SW480 (cell line): Measurements from ENCODE around the gene ADARB2.
"Not testable (repeated sequence)": the region's sequence is repeated elsewhere in the genome, so short reads cannot be mapped to it uniquely, and the experiment has no call there.

Source experiments
- DNase-seq: peaks from one replicate; pipeline ENCODE4 v3.0.0-alpha.2; 2016; ENCODE audit warnings: low spot score

The ADARB2 gene

DNA sequence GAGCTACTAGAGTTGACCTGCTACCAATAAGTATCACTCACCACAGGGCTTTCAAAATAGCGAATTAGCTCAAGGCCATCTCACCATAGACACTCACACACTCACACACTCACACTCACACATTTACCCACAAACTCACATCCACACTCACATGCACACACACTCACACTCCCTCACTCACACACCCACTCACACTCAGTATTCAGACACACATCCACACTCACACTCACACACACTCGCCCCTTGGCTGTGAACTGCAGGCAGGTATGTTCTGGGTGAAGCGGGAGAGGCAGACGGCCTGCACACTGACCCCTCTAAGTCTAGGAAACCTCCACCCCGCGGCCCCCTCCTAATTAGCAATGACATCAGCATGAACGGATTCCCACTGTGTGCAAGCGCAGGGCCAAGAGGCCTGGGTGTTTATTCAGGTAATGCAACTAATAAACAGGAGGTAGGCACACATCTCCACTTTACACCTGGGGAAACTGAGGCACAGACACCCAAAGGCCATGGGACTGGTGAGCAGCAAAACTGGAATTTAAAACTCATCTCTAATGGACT is 94.6 kb downstream of the ADARB2 start:
- DNase-seq = no peak

DNA sequence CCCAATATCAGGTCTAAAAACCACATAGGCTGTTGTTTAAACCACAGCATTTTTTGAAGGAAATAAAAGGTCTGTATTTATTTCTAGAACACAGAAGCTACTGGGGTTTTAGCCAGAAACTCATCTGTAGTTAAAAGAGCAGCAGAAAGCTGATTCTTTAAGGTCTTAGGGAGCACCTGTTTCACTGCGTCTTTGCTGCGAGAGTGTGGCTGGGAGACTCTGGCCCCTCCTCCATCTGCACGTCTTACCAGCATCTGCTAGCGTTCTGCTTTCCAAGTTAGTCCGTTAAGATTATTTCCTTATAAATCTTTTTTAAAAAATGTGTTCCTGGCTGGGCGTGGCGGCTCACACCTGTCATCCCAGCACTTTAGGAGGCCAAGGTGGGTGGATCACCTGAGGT is 95.9 kb downstream of the ADARB2 start:
- no peak for DNase-seq

DNA sequence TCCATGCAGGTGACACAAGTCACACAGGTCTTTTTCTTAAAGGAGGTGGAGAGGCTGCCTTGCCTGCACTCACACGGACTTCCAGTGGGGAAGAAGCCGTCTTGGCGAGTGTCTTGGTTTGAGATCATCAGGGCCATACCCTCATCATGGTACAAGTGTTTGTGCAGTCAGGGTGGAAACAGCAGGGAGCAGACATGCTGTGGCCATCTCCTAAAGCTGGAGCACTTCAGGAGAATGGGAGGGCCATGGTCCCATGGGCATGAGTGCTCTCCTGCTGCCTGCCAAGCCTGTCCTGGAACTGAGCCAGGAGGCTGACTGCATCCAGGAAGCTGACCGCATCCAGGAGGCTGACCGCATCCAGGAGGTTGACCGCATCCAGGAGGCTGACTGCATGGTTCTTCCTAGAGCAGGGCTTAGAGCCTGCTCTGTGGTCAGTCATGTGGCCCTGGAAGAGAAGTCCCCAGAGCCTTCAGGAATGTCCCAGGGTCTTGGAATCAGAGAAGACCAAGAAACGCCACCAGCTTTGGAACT is 98.4 kb downstream of the ADARB2 start:
- DNase-seq = no peak

DNA sequence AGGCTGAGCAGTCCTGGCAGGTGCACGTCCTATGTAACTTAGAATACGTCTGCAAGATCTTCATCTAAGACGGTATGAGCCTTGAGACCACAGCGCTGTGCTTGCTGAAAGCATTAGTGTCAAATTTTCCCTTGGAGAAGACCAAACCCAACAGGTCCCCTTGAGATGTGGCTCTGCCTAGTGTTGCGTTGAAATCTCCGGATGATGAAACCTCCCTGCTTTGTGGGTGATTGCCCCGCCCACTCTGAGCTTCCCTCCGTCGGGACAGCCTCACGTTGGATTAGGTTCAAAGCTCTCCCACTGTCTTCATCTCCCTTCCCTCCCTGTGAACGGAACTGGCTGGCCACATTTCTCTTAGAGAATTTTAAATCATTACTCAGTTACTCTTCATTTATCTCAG is 102.0 kb downstream of the ADARB2 start:
- DNase-seq = no peak

DNA sequence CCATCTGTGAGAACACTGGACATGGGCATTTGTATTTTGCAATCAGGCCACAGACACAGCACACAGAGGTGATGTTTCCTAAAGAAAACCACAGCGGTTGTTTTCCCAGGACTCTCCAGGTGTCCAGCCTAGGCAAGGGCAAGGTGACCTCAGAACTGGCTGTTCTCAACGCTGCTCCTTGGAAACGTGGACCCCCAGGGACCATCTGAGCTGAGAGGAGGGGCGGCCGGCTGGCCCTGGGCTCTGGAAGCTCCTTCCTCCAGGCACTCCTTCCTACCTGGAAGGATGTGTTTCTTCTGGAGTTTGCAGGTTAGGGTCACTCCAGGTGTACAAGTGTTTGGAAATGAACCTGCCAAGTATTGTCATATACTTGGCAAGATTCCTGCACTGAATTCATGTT is 103.1 kb downstream of the ADARB2 start:
- DNase-seq = no peak

DNA sequence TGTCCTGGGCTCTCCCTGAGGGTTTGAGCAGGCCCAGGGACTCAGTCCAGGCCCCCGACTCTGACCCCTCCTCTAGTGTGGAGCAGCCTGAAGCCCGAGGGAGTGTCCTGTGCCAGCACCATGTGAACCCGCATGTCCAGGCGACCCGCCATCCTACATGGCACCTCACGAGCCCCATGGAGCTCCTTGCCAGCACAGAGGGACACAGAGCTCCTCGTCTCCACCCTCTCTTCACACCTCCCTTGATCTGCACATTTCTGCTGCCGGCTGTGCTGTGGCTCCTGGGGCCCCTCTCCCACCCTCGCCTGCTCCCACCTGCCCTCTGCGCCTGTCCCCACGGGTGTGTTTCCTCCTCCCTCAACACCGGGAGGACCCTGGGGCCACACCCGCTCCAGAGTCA is 103.5 kb downstream of the ADARB2 start:
- no peak for DNase-seq

DNA sequence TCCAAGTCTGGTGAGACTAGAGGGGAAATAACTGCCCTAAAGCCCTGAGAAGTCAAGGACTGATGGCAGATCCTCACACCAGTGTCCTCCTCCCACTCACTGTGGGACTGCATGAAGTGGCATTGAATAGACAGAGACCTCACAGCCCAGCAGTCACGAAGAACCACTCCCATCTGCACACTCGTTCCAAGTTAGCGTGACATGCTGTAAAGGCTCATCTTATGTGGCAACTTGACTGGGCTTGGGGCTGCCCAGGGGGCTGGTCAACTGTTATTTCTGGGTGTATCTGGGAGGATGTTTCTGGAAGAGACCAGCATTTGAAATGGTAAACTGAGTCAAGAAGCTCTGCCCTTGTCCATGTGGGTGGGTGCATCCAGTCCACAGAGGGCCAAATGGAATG is 104.7 kb downstream of the ADARB2 start:
- DNase-seq = no peak

DNA sequence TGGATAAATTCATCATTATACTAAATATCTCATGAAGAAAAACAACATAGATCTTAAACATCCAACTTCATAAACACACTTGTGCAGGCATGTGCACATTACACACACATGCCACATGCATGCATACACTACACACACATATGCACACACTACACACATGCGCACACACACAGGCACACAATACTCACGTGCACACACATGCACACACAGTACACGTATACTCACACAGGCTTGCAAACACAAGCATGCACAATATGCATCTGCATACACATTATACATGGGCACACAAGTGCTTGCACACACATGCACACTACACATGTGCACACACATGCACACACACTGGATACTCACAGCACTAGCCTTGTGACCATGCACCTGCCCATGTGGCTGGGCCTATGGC is 105.2 kb downstream of the ADARB2 start:
- DNase-seq = no peak

DNA sequence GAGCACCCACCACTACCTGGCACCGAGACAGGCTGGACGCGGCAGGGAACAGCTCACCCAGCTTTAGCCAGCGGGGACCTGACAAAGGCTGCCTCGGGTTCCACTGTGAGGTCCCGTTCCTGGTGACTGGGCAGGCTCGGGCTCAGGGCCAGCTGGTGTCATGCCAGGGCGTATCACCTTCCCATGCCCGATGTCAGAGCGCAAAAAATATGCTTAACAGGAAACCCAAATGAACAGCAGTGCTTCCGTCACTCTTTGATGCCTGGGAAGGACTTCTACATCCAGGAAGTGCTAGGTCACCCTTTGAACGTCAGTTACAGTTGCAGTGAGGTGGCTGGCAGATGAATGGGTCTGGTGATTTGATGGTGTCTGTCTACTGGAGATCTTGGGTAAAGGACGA is 106.0 kb downstream of the ADARB2 start:
- no peak for DNase-seq

DNA sequence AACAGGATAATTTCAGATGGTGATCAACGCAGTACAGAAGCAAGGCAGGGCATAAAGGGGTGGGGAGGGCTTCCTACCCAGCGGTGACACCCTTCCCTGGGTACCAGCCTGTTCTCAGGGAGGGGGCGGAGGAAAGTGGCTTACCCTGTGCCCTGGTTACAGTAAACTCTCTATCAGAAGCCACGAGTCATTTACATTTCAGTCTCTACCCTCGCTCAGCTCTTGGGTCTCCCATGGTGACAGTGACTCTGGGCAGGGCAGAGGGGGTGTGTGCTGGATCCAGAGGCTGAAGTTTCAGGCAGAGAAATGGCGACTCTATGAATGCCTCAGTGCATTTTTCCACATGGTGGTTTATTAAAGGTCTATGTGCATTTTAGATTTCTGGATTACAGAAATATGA is 107.0 kb downstream of the ADARB2 start:
- no peak for DNase-seq

DNA sequence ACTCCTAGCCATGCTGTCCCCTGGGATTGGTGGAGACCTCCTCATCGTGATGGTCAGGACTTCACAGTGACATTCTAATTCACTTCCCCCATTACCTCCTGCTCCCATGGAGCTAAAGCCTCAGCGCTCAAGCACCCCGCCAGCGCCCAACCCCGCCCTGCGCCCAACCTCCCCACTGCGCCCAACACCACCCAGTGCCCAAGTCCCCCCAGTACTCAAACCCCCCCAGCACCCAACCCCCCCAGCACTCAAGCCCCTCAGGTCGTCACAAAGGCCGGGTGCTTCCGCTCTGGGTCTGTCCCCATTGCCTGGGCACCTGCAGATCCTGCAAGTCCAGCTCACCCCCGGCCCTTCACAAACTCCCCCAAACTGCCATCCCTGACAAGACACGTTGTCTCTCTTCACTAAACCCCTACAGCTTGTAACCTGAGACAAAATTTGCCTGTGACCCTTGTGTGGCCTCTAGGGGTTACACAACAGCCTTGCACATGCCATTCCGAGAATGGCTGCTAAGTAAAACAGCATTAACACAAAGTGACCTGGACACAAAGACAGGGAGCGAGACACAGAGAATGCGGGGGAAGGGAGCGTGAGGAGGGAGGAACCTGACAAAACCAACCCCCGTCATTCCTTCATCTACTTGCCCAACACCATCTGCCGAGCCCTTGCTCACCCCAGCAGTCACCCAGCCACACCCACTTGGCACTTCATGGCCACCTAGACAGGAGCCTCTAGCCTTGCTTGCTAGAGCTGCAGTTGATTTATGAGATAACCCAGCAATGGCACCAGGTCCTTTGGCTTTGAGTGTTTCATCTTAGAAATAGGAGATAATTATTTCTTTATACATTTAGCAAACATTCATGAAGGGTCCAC is 107.8 kb downstream of the ADARB2 start:
- DNase-seq = no peak

DNA sequence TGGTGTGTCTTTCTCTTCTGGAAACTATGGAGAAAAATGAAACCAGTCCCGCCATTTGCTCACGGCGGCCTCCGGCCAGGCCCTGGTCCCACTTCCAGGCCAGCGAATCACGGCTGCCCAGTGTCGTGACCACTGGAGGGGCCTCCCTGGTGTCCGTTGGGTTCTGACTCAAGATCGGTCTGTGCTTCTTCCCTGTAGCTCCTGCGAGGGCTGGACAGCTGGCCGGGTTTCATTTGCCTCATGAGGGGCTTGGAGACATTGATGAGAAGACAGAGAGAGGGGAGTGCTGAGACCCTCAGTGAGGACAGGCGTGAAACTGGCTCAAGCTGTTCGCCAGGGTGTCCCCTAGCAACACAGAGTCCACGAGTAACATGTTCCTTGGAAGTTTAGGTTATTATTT is 108.6 kb downstream of the ADARB2 start:
- no peak for DNase-seq

DNA sequence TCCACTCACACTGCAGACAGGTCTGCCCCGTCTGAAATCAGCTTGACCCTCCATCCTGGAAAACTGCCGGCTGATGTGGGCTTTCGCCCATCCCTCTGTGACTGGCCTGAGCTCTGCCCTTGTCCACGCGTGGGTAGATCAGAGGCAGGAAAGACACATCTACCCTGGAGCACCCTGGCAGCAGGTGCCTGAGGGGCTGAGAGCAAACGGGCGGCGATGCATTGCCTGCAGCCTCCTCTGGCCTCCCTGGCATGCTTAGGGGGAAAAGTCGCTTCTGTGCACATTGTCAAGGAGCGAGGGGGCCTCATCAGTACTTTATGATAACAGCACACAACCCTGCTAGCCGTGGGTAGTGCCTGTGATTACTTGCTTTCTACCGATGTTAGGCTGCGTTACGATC is 109.4 kb downstream of the ADARB2 start:
- DNase-seq = no peak

DNA sequence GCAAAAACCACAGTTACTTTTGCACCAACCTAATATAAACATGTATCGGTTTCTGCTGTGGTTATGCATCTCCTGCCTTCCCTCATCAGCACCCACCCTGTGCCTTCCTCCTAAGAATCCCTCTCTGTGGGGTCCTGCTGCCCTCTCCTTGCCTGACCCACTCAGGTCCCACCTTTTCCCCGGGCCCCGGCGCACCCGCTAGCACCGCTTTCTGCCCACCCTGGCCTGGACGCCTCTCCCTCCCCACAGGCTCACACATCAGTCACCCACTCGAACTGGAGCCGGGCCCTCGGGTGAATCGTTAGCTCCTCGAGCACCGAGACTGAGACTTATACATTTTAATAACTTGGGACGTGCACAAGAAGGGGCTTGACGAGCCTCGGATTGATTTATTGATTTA is 110.5 kb downstream of the ADARB2 start:
- DNase-seq = no peak

DNA sequence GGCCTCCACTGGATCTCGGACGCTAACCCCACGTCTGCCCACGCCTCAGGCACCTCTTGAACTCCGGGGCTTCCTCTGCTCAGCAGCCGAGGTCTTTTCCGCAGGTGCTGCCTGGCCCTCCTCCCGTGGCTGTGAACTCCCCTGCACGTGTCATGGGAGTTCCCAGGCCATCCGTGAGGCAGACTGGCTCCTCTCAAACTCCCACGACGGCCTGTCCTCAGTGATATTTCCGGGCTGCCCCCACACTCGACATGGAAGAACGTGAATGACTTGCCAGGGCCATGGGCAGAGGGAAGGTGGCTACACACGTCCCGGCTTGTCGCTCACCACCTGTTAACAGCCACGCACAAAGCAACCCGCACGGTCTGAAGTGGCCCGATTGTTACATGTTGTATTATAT is 110.9 kb downstream of the ADARB2 start:
- DNase-seq = no peak

DNA sequence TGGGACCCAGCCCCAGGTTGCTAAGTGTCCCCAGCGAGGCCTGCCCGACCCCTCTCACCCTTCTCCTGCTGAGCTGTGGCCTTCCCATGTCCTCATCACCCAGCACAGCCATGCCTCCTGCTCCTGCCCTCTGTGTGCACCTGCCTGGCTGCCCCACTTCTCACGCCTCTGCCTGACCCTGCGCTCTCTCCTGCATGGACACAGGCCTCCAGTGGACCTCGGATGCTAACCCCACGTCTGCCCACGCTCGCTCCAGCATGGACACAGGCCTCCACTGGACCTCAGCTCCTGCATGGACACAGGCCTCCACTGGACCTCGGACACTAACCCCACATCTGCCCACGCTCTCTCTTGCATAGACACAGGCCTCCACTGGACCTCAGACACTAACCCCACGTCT is 111.6 kb downstream of the ADARB2 start:
- DNase-seq = no peak

DNA sequence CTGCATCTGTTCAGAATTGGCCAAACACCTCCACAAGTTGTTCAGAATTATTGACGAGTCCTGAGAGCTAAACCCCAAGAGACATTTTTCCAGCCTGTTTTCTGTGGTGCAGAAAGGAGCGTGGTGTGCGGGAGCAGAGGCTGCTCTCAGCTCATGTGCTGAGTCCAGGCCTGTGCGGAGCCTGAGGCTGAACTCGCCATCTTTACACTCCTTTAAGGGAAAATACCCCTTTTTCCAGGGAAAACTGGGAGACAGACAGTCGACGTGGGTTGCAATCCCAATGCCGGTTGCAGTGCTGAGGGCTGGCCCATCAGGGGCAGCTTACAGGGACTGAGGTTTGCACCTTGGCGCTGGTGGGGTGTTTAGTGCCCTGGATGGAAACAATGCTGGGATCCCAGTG is 112.2 kb downstream of the ADARB2 start:
- no peak for DNase-seq

DNA sequence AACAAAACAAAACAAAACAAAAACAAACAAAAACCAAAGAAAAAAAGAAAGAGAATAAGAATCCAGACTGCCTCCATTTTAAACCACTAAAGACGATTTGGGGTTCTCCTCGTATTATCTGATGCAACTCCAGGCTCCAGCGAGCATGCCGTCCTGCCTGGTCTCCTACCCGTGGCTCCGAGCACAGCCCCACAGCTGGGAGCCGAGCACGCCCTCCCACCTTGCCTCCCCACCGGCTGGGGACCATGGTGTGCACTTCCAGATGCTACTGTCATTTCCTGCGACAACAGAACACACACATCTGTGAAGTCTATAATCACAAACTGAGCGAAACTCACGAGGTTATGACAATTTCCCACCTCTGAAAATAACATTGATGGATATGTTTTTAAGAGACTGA is 113.1 kb downstream of the ADARB2 start:
- DNase-seq = no peak

DNA sequence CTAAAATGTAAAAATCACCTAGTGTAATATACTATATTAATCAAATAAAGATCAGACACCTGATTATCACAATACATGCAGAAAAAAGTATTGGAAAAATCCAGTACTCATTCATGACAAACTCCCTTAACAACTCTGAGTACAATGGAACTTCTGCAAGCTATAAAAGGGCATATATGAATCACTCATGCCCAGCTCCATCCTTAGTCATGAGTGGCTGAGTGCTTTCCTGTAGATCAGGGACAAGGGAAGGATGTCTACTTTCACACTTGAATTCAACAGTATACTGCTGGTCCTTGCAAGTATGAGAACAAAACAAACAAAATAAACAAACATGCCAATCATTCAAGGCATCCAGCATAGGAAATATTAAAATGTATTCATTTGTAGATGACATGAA is 116.5 kb downstream of the ADARB2 start:
- DNase-seq = no peak

DNA sequence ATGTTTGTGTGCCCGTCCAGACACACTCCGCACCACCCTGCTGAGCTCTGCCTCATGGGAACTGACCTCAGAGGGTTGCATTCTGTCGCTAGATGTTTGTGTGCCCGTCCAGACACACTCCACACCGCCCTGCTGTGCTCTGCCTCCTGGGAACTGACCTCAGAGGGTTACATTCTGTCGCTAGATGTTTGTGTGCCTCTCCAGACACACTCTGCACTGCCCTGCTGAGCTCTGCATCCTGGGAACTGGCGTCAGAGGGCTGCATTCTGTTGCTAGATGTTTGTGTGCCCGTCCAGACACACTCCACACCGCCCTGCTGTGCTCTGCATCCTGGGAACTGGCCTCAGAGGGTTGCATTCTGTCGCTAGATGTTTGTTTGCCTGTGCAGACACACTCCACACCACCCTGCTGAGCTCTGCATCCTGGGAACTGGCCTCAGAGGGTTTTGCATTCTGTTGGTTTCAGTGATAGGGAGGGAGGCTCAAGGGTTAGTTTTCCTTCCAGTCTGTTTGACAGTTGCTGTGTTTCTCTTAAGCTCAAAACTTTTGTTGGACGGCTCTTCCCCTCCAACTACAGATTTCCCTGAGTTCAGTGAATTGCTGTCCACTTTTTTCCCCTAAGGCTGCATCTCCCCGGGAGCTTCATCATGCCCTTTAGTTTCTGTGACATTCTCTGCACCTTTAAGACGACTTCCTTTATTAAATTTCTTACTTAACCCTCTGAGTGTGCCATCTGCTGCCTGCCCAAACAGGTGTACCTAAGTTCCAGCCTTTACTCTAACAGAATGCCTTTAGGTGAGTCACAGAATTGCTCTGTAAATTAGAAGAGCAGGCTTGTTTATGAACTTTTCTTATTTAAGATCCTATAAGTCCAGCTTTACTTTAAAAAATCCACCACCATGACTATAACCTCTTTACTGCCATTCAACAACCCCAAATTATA is 119.7 kb downstream of the ADARB2 start:
- DNase-seq = not testable (repeated sequence)

DNA sequence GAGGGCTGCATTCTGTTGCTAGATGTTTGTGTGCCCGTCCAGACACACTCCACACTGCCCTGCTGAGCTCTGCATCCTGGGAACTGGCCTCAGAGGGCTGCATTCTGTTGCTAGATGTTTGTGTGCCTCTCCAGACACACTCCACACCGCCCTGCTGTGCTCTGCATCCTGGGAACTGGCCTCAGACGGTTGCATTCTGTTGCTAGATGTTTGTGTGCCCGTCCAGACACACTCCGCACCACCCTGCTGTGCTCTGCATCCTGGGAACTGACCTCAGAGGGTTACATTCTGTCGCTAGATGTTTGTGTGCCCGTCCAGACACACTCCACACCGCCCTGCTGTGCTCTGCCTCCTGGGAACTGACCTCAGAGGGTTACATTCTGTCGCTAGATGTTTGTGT is 120.6 kb downstream of the ADARB2 start:
- DNase-seq = not testable (repeated sequence)

DNA sequence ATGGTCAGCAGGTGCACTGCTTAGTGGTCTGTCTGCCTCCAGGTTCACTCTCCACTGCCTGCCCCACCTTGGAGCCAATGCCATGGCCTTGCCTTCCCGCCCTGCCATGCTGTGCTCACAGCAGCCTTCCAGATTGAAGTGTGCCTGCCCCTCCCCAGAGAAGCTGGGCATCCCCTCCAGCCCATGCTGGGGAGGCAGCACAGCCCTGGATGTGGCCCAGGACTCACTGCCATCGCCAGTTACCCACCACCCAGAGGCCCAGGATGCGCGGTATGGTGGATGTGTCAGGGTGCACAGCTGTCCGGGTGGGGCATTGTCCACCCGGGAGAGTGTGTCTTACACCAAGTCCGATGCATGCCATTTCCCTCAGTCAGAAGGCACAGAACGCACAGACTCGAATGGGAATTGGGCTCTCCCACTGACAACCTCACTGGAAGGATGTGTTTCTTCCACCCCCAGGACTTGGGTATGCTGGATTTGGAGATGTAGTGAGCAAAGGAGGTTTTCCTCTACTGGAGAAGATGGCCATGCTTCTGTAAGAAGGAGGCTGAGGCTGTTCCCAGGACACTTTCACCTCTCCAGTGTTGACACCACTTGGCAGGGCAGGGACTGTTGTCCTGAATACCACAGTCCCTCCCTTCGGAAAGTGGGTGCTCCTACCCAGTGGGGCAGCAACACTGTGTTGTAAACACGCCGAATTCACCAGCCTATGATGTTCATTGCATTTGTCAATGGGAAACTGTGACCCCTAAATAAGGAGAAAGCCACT is 122.0 kb downstream of the ADARB2 start:
- DNase-seq = no peak
